Measurements from ENCODE around the gene LENG8.

LENG8 gene

GRCh38 chr19:54462047-54462654, 13.2 kb downstream of the LENG8 start (continued):
- no peak for TF ChIP-seq ZBTB21 (tag by site-specific recombination; IDR thresholded peaks at IDR 0.05)
- no peak for TF ChIP-seq ZNF830 (tag by site-specific recombination; IDR thresholded peaks at IDR 0.05; ENCODE audit: low read depth)
- TF ChIP-seq SALL2 (tag by site-specific recombination; IDR thresholded peaks at IDR 0.05; ENCODE audit: borderline replicate concordance) = no peak

GRCh38 chr19:54462655-54463530, 13.9 kb downstream of the LENG8 start:
- peak overlapping the region; percentile 81; the same call in 1 of the 2 replicates for H3K27ac ChIP-seq (ENCODE audit: extremely low read depth, low read depth, low read length)
- CTCF ChIA-PET = interaction anchor here (1.6 kb wide), 1 partner anchor 15 kb away, joined by 6 read pairs; no protein-coding TSS in a partner anchor
- peaks cover 22 to 44% of the 10 kb centered on the region in 2 experiments for H3K36me3 ChIP-seq (ENCODE audit: control insufficient read depth in 2 of 2, insufficient read depth in 1 of 2, low read length in 2 of 2)
- POLR2A ChIA-PET = interaction anchor here (0.7 to 6.8 kb wide), 17 partner anchors 7 to 1162 kb away, joined by 3 to 64 read pairs (median 6); partner anchors contain the start of genes CDC42EP5, CNOT3, ISOC2 and LENG8
- peaks cover 5% of the 10 kb centered on the region; the same call in 1 of the 2 replicates for H3K4me1 ChIP-seq (ENCODE audit: control insufficient read depth, insufficient read depth, low read length)
- H3K9me3 ChIP-seq (ENCODE audit: control insufficient read depth, insufficient read depth, low read depth, low read length) = no peaks in the 10 kb centered on the region
- peak overlapping the region; percentile 90 for H3K4me3 ChIP-seq (ENCODE audit: low read depth, low read length)
- no peak for TF ChIP-seq SP7 (tag by site-specific recombination; IDR thresholded peaks at IDR 0.05)
- TF ChIP-seq ZNF202 (tag by site-specific recombination; IDR thresholded peaks at IDR 0.05; ENCODE audit: borderline replicate concordance) = no peak
- no peak for TF ChIP-seq ZNF518A (tag by site-specific recombination; conservative IDR thresholded peaks at IDR 0.05; ENCODE audit: low read depth)
- TF ChIP-seq ZBTB20 (tag by site-specific recombination; IDR thresholded peaks at IDR 0.05) = no peak
- TF ChIP-seq ZNF133 (tag by site-specific recombination; IDR thresholded peaks at IDR 0.05) = no peak
- no peak for TF ChIP-seq ZNF26 (tag by site-specific recombination; IDR thresholded peaks at IDR 0.05)
- no peak for TF ChIP-seq ZFP37 (tag by site-specific recombination; IDR thresholded peaks at IDR 0.05)
- TF ChIP-seq ZNF600 (tag by site-specific recombination; IDR thresholded peaks at IDR 0.05) = peak; percentile 45; the same call in 1 of the 2 replicates
- TF ChIP-seq ZNF214 (tag by site-specific recombination; IDR thresholded peaks at IDR 0.05; ENCODE audit: borderline replicate concordance) = no peak
- TF ChIP-seq CTCF (tag by site-specific recombination; IDR thresholded peaks at IDR 0.05) = 0 out of 2 replicates have a peak, but pooled peaks have one; percentile 39
- peak; percentile 9; the same call in 1 of the 2 replicates for TF ChIP-seq GLIS1 (tag by site-specific recombination; IDR thresholded peaks at IDR 0.05)
- TF ChIP-seq ZIC2 (tag by site-specific recombination; IDR thresholded peaks at IDR 0.05) = no peak
- peak; percentile 56 for TF ChIP-seq ZBTB26 (tag by site-specific recombination; optimal IDR thresholded peaks at IDR 0.05)
- TF ChIP-seq ZBTB17 (tag by site-specific recombination; IDR thresholded peaks at IDR 0.05) = peak; percentile 13; the same call in 1 of the 2 replicates
- TF ChIP-seq ZFP69B (tag by site-specific recombination; IDR thresholded peaks at IDR 0.05) = peak; percentile 63
- no peak for TF ChIP-seq ZNF521 (tag by site-specific recombination; IDR thresholded peaks at IDR 0.05)
- no peak for TF ChIP-seq ZNF639 (tag by site-specific recombination; IDR thresholded peaks at IDR 0.05)
- TF ChIP-seq ZNF488 (tag by site-specific recombination; IDR thresholded peaks at IDR 0.05) = no peak
- TF ChIP-seq ZNF174 (tag by site-specific recombination; IDR thresholded peaks at IDR 0.05) = no peak

Data from HEK293 (cell line).